DMS114 treated with DMSO at 0.1 percent for 48 hours (cell line): ENCODE data around the gene DYNC1I1.

Source experiments
- DNase-seq: peaks from one replicate; lab custom pipeline; 2025; ENCODE audit not compliant: unreplicated experiment; lab: John Stamatoyannopoulos, UW

The DYNC1I1 gene

GRCh38 chr7:95772298-95772770 is at the start of gene DYNC1I1:
Gene DYNC1I1 (plus strand): TSS chr7:95772554. CDS start chr7:95804730, 32,176 bp downstream.
- no peak for DNase-seq

DNA sequence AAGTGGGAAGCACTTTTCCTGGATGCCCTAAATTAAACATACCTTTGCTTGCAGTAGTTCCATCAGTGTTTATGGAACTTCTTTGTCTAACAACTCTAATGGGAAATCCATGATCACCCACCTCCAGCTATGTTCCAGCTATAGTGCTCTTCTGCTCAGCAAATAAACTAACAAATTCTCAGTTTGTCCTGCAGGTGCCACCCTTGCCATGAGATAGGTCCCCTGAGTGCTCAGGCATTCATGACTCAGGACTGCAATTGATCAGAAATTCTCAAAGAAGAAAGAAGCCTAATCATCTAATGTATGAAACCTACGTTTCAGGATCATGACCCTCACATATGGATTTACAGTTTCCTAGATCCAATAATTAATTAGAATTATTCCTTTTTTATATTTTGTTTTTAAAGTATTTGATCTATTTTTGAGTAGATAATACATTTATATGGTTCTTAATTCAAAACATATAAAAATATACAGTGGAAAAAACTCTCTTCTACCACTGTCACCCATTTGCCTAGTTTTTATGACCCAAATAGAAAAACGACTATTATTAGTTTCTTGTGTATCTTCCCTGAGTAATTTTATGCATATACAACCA is 48.7 kb upstream of the DYNC1I1 start:
- peak; percentile 52 for DNase-seq

GRCh38 chr7:95725205-95725604 is 47.1 kb upstream of the DYNC1I1 start:
- DNase-seq = no peak

DNA sequence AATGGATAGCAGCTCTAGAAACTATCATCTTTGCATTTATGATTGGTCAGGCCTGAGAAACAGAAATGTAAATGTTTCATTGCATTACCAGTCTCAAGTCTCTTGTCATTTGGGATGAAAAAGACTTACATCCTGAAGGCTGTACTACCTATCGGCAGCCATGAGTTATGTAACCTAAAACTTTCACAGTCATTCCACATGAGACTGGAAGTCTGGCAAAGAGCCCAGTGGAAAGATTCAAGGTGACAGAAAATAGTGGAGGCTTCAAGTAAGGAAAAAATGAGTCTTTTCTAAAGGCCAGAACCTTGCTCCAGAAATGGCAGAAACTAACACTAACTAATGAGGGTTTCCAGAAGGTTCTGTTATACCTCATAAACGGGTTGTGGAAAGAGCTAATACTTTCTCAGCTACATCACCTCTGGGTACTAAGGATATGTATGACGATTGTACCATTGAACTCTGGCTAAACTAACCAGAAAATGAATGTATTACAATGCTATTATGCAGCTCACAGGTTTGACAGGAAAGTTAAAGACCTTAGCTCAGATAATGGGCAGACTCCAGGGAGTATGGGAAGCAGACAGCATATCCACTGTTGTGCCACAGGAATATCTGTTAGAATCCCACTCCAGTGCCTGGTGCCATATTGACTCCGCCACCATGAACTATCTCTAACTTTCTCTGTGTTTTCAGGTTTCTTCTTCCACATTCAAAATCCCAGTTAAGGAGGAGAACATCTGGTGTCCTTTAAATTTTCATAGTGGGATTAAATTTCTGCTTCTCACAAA is 41.7 kb upstream of the DYNC1I1 start:
- DNase-seq = no peak

GRCh38 chr7:95736635-95737034 is 35.7 kb upstream of the DYNC1I1 start:
- no peak for DNase-seq

DNA sequence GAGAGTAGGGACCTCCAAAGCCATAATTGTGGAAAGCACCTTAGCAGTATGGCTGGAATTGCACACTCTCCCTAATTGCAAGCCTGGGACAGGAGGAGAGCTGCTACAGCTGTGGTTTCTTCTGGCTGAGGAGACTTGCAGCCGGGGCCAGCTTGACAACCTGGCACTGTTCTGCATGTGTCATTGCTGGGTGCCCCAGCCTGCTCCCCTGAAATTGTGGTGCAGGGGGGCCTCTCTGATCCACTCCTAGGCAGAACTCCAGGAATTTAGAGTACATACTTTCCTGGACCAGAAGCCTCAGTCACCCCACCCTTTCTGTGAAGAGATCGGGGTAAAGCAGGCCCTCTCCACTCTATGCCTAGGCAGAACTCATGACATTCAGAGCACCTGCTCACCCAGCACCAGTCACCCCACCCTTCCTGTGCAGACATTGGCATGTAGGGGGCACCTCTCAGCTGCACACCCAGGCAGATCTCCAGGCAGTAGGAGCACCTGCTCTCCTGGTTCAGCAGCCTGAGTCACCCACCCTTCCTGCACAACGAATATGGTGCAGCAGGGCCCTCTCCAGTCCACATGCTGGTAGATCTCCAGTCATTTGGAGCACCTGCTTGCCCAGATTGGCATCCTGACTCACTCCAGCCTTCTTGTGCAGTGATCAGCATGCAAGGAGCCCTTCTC is 34.4 kb upstream of the DYNC1I1 start:
- DNase-seq = no peak

DNA sequence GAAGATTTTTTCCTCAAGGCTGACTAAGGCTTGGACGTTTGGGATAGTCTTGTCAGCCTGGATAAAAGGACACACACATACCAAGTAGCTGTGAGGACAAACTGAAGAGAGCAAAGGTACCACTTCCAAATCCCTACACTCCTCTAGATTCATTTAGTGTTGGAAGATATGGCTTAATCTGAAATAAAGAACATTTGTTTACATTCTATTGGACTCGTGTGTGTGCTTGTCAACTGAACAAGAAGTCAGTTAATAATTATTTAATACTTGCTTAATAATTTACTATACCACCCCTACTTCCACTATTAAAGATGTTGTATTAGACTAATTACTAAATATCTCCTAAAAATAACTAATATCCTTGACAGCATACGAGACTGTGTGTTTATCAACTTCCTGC is 23.3 kb upstream of the DYNC1I1 start:
- no peak for DNase-seq

- no peak for DNase-seq
These were observed 22.8 kb upstream of the DYNC1I1 start for GRCh38 chr7:95749515-95749914.

DNA sequence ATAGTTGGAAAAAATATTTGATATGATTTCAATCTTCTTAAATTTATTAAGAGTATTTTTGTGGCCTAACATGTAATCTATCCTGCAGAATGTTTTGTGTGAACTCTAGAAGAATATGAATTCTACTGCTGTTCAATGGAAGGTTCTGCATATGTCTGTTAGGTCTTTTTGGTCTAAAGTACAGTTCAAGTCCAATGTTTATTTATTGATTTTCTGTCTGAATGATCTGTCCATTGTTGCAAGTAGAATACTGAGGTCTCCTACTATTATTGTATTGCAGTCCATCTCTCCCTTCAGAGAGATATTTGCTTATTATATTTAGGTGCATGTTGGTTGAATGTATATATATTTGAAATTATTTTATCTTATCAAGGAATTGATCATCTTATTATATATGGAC is 18.9 kb upstream of the DYNC1I1 start:
- no peak for DNase-seq

DNA sequence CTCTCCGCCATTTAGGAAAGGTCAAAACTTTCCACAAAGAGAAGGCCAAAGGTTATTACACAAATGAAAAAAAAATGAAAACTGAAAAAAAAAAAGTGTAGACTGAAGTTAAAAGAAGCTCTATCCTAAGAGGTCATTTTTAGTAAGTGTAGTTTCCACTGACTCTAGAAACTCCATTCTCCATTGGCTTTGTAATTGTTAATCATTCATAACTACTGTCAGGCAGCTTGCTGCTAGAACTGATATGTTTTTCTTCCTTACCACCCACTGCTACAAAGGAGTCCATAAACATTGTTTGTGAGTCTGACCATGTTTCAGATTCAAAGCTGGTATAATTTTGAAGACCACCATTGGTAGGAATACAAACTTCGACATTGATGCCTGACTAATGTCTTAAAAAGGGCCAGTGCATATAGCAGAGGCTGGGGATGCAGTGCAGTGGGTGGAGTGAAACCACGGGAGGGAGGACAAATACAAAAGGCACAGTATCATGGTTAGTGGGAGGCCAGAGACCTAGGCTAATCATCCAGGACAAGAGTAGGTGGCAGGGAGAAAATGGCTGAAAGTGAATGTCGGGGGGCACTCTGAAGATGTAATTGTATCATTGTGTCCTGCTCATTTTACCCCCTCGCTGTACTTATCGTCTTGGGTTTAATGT is 16.9 kb upstream of the DYNC1I1 start:
- no peak for DNase-seq

DNA sequence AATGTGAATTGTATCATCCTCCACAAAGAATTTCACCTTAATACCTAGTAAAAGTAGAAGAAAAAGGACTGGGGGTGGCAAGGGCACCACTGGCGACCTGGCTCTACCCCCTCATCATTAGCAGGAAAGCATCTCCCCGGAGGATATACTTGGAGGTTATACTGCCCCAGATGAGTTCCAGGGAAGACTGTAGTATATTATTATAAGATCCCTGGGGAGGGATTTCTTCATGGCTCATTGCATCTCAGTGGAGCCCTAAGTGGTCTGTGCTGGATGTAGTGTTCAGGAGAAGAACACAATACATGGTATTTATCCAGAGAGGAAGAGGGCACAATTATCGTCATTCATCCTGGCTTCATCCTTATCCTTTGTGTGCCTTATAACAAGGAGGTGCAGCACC is 14.2 kb upstream of the DYNC1I1 start:
- no peak for DNase-seq

DNA sequence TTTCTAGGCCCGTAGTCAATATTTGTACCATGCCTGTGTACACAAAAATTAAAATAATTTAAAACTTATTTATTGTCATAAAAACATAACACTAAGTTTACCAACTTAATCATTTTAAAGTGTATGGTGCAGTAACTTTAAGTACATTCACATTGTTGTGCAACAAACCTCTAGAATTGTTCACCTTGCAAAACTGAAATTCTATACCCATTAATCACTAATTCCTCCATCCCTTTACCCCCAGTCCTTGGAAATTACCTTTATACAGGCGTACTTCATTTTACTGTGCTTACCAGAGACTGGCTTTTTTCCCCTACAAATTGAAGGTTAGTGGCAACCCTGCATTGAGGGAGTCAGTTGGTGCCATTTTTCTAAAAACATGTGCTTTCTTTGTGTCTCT is 6.3 kb upstream of the DYNC1I1 start:
- no peak for DNase-seq

DNA sequence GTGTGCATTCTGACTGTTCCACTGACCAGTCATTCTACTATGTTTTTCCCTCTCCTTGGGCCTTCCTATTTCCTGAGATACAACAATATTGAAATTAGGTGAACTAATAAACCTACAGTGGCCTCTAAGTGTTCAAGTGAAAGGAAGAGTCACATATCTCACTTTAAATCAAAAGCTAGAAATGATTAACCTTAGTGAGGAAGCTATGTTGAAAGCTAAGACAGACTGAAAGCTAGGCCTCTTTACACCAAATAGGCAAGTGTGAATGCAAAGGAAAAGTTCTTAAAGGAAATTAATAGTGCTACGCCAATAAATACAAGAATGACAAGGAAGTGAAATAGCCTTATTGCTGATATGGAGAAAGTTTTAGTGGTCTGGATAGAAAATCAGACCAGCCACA is 5.7 kb upstream of the DYNC1I1 start:
- no peak for DNase-seq

- no peak for DNase-seq
These were observed 622 bp downstream of the DYNC1I1 start for GRCh38 chr7:95772771-95773581.

DNA sequence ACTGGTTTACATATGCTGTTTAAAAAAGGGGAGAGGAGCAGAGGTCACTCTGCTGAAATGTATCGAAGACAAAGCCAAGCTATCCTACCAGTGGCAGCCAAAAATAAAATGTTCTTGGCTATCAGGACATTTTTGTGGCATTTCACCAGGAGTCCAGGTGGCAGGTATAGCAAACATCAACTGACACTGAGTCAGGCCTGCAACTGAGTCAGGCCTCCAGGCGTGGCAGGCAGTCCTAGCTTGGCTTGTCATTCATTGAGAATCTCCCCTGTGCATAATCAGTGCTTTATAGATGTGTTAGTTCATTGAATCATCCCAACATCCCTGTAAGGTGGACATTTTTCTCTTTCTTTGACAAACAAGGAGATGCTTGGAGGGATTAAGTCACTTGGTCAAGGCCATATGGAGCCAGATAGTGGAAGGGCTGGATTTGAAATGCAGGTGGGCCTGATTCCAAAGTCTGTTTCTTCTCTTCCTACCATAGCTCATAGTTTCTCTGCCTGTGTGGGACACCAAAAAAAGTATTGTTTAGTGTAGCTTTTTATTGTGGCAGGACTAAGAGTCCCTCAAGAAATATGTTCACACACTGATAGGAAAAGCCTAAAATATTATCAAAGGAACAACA is 4.3 kb downstream of the DYNC1I1 start:
- no peak for DNase-seq

- DNase-seq = no peak
These were observed 4.9 kb downstream of the DYNC1I1 start for GRCh38 chr7:95777269-95777668.

DNA sequence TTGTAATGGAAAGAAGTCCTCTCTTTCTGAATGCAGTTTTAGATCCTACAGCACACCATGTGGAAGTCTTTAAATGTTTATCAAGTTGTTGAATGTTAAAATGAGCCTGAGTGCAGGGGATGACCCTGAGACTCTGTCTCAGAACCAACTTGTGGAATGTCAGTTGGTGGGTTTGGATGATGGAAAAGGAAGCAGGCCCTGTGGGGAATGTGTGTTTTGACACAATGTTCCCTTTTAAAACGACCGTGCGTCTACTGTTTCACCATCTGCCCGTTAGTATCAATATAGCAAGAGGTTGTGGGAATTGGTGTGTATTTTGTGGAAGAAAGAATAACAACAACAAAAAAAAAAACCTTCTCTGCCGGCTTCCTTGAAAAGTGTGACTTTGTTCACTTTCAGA is 8.3 kb downstream of the DYNC1I1 start:
- no peak for DNase-seq

DNA sequence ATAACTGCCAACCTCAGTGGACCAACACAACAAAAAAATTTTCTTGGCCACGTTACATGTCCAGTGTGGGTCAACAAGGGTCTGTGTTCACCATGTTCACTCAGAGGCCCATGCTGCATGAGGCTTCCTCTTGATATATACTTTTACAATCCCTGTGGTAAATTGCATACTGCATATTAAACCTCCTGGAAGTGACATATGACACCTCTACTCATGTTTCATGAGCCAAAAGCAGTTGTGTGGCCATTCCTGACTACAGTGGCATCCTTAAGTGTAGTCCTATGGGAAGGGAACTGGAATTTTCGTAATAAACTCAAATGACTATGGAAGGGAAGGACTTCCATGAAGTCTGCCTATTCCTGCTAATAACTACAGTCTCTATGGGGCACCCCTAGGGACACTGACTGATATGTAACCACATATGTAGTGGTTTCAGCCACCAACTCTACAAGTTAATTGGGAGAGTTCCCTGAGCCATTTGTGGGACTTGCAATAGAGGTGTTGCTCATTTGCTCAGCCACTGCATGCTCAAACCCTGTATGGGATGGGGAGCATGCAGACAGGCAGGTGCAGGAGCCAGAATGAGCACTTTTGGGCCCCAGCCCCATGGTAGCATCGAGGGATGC is 9.7 kb downstream of the DYNC1I1 start:
- no peak for DNase-seq

- no peak for DNase-seq
These were observed 12.4 kb downstream of the DYNC1I1 start for GRCh38 chr7:95784796-95785195.

DNA sequence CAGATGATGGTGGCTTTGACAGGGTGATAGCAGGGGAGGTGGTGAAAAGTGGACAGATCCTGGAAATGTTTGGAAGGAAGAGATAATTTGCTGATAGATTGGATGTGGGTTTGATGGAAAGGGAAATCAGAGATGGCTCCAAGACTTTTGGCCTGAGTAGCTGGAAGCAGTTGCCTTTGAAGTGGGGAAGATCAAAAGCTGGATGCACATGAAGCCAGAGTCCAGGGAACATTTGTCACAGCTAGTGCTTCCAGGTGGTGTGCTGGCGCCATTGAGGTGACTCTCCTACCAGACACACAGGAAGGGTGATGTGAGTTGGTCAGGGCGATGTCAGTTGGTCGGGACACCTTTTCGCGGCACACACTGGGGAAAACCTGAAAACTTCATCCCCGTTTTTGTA is 15.9 kb downstream of the DYNC1I1 start:
- DNase-seq = no peak
